Breast epithelium (tissue), 3 donors: Measurements from ENCODE around the gene DSN1.

Source experiments
- POLR2AphosphoS5 ChIP-seq, 3 donors: sonication (generic); formaldehyde crosslinking; IDR thresholded peaks; one replicate each; pipeline ENCODE4 v1.6.1; 2017; ENCODE audit warnings: antibody characterized with exemption in 3 of 3
- TF ChIP-seq, protein P1 (sequence below), 3 donors: fragments of 450-650 bp; IDR thresholded peaks; one replicate each; pipeline ENCODE4 v1.5.1; 2016 to 2017; ENCODE audit warnings: antibody characterized with exemption in 3 of 3, mild to moderate bottlenecking in 3 of 3, moderate library complexity in 3 of 3

- TF ChIP-seq, protein P1, sequence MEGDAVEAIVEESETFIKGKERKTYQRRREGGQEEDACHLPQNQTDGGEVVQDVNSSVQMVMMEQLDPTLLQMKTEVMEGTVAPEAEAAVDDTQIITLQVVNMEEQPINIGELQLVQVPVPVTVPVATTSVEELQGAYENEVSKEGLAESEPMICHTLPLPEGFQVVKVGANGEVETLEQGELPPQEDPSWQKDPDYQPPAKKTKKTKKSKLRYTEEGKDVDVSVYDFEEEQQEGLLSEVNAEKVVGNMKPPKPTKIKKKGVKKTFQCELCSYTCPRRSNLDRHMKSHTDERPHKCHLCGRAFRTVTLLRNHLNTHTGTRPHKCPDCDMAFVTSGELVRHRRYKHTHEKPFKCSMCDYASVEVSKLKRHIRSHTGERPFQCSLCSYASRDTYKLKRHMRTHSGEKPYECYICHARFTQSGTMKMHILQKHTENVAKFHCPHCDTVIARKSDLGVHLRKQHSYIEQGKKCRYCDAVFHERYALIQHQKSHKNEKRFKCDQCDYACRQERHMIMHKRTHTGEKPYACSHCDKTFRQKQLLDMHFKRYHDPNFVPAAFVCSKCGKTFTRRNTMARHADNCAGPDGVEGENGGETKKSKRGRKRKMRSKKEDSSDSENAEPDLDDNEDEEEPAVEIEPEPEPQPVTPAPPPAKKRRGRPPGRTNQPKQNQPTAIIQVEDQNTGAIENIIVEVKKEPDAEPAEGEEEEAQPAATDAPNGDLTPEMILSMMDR (IDR thresholded peaks at IDR 0.05) = no peak
- no peak for TF ChIP-seq POLR2AphosphoS5 (IDR thresholded peaks at IDR 0.05)
These were observed 36.4 kb downstream of the DSN1 start for GRCh38 chr20:36737183-36737499.
